ENCODE results near the gene CELF5.

GRCh38 chr19:3201072-3201700 lies 23.3 kb upstream of the CELF5 start:
- TF ChIP-seq POLR2A (IDR thresholded peaks at IDR 0.05): no peak
- TF ChIP-seq CTCF (IDR thresholded peaks at IDR 0.05): no peak

All from ovary (tissue), 3 donors.